IMR-90 (cell line): ENCODE results near the gene FAM32A. TPM values are rescaled to one million over a fixed set of nuclear protein-coding genes. Genes with fewer than 3 reads are reported as not detected.

Experiments
- ATAC-seq: fragments of 200-7000 bp; cut with Tn5 transposase; 2 replicates; pipeline ENCODE4 v1.9.1; 2020; ENCODE audit warnings: low read depth, mild to moderate bottlenecking, moderate library complexity
- BruUV-seq: library from RNA; stranded (reverse); fragments of 400-500 nt; replicated peaks from 2 replicates; lab custom pipeline; 2021; lab: Mats Ljungman, UMichigan
- CTCF ChIA-PET: fragments of 300-600 bp; formaldehyde crosslinking; extraction: SDS; loops from one replicate; lab custom pipeline; 2021; ENCODE audit warnings: antibody characterized with exemption; lab: Yijun Ruan, JAX
- POLR2A ChIA-PET: fragments of 300-600 bp; sonication (Branson Sonifier 250); formaldehyde crosslinking; loops from one replicate; lab custom pipeline; 2022; ENCODE audit warnings: antibody characterized with exemption; ENCODE audit not compliant: unreplicated experiment; lab: Charles Lee
- DNase-seq: peaks from one replicate; pipeline ENCODE4 v3.0.0; 2013
- H2AFZ ChIP-seq: replicated peaks from 2 replicates; pipeline ENCODE3; 2013; ENCODE audit warnings: low read length, mild to moderate bottlenecking; ENCODE audit not compliant: poor library complexity
- H2AK5ac ChIP-seq: 2 replicates; pipeline ENCODE4 v1.6.1; 2013; ENCODE audit warnings: low read depth, low read length, inconsistent platforms
- H2AK9ac ChIP-seq: replicated peaks from 2 replicates; pipeline ENCODE3; 2013; ENCODE audit warnings: mild to moderate bottlenecking, low read depth, low read length, moderate library complexity; ENCODE audit not compliant: poor library complexity
- H2BK120ac ChIP-seq: 2 replicates; pipeline ENCODE4 v1.6.1; 2013; ENCODE audit warnings: low read depth, low read length, inconsistent platforms
- H2BK15ac ChIP-seq: 3 replicates; pipeline ENCODE4 v1.6.1; 2013; ENCODE audit warnings: low read depth, low read length, inconsistent platforms
- H2BK20ac ChIP-seq: 2 replicates; pipeline ENCODE4 v1.6.1; 2013; ENCODE audit warnings: low read depth, mild to moderate bottlenecking, inconsistent platforms, low read length, moderate library complexity
- H2BK5ac ChIP-seq: 2 replicates; pipeline ENCODE4 v1.6.1; 2013; ENCODE audit warnings: mild to moderate bottlenecking, low read depth, low read length, inconsistent platforms; ENCODE audit not compliant: poor library complexity, severe bottlenecking
- H3K14ac ChIP-seq: replicated peaks from 2 replicates; pipeline ENCODE4 v1.6.1; 2013; ENCODE audit warnings: low read depth, low read length, inconsistent platforms
- H3K18ac ChIP-seq: 2 replicates; pipeline ENCODE4 v1.6.1; 2013; ENCODE audit warnings: low read depth, low read length, control low read depth
- H3K23ac ChIP-seq: 2 replicates; pipeline ENCODE4 v1.6.1; 2013; ENCODE audit warnings: low read depth, low read length, inconsistent platforms
- H3K27ac ChIP-seq: 2 replicates; pipeline ENCODE4 v1.5.1; 2013; ENCODE audit warnings: mild to moderate bottlenecking, control low read depth, low read length; ENCODE audit not compliant: insufficient read depth
- H3K27me3 ChIP-seq: 2 replicates; pipeline ENCODE4 v1.6.1; 2013; ENCODE audit warnings: low read length; ENCODE audit not compliant: control insufficient read depth, insufficient read depth
- H3K36me3 ChIP-seq: 2 replicates; pipeline ENCODE4 v1.6.1; 2013; ENCODE audit warnings: low read length, mixed read lengths; ENCODE audit not compliant: control insufficient read depth, insufficient read depth
- H3K4ac ChIP-seq: 2 replicates; pipeline ENCODE4 v1.6.1; 2013; ENCODE audit warnings: low read depth, low read length, inconsistent platforms
- H3K4me1 ChIP-seq: 2 replicates; pipeline ENCODE4 v1.6.1; 2013; ENCODE audit warnings: low read length, mixed read lengths; ENCODE audit not compliant: control insufficient read depth, insufficient read depth
- H3K4me2 ChIP-seq: 2 replicates; pipeline ENCODE4 v1.6.1; 2013; ENCODE audit warnings: low read depth, mild to moderate bottlenecking, control low read depth, low read length, moderate library complexity
- H3K4me3 ChIP-seq: 2 replicates; pipeline ENCODE4 v1.5.1; 2013; ENCODE audit warnings: low read depth, mild to moderate bottlenecking, control low read depth, low read length, moderate library complexity; ENCODE audit not compliant: insufficient read depth
- H3K56ac ChIP-seq: 2 replicates; pipeline ENCODE4 v1.6.1; 2013; ENCODE audit warnings: low read length, inconsistent platforms; ENCODE audit not compliant: insufficient read depth; ENCODE audit errors: extremely low read depth
- H3K79me1 ChIP-seq, 2 experiments: 2 replicates each; pipeline ENCODE4 v1.6.1; 2013; ENCODE audit warnings: low read length in 2 of 2, inconsistent platforms in 1 of 2, low read depth in 1 of 2
- H3K9ac ChIP-seq: 2 replicates; pipeline ENCODE4 v1.6.1; 2013; ENCODE audit warnings: low read depth, low read length, control low read depth
- H3K9me1 ChIP-seq: 2 replicates; pipeline ENCODE4 v1.6.1; 2013; ENCODE audit warnings: low read length, inconsistent platforms; ENCODE audit not compliant: insufficient read depth
- H3K9me3 ChIP-seq: 2 replicates; pipeline ENCODE4 v1.6.1; 2013; ENCODE audit warnings: low read length; ENCODE audit not compliant: control insufficient read depth, insufficient read depth
- H4K20me1 ChIP-seq: 2 replicates; pipeline ENCODE4 v1.6.1; 2013; ENCODE audit warnings: low read length, inconsistent platforms; ENCODE audit not compliant: insufficient read depth
- H4K5ac ChIP-seq: 2 replicates; pipeline ENCODE4 v1.6.1; 2013; ENCODE audit warnings: mild to moderate bottlenecking, low read depth, low read length, control low read depth
- H4K8ac ChIP-seq, 2 experiments: 2 replicates each; pipeline ENCODE4 v1.6.1; 2013; ENCODE audit warnings: low read depth in 2 of 2, low read length in 2 of 2, control low read depth in 1 of 2, inconsistent platforms in 1 of 2
- H4K91ac ChIP-seq: 2 replicates; pipeline ENCODE4 v1.6.1; 2013; ENCODE audit warnings: low read depth, low read length, inconsistent platforms; ENCODE audit not compliant: insufficient read depth
- CEBPB ChIP-seq: IDR thresholded peaks from 2 replicates; pipeline ENCODE4 v1.6.1; 2012; ENCODE audit warnings: low read depth, low read length, improper control_type of control experiment
- CHD1 ChIP-seq: IDR thresholded peaks from 2 replicates; pipeline ENCODE4 v1.6.1; 2012; ENCODE audit warnings: low read depth, low read length, improper control_type of control experiment
- MAZ ChIP-seq: IDR thresholded peaks from 2 replicates; pipeline ENCODE4 v1.6.1; 2012; ENCODE audit warnings: low read depth, mild to moderate bottlenecking, low read length, improper control_type of control experiment, moderate library complexity, borderline replicate concordance
- NFE2L2 ChIP-seq: fragments of 150-350 bp; IDR thresholded peaks from 2 replicates; pipeline ENCODE4 v1.6.1; 2016; ENCODE audit warnings: low read depth, mild to moderate bottlenecking, low read length
- POLR2A ChIP-seq: IDR thresholded peaks from 2 replicates; pipeline ENCODE4 v1.6.1; 2012; ENCODE audit warnings: mild to moderate bottlenecking, low read depth, low read length
- RAD21 ChIP-seq: IDR thresholded peaks from 2 replicates; pipeline ENCODE4 v1.6.1; 2012; ENCODE audit warnings: low read length, improper control_type of control experiment
- RCOR1 ChIP-seq: IDR thresholded peaks from 2 replicates; pipeline ENCODE4 v1.6.1; 2012; ENCODE audit warnings: mild to moderate bottlenecking, low read length, improper control_type of control experiment; ENCODE audit not compliant: insufficient replicate concordance
- RFX5 ChIP-seq: IDR thresholded peaks from 2 replicates; pipeline ENCODE4 v1.8.0; 2012; ENCODE audit warnings: low read depth, mild to moderate bottlenecking, low read length, moderate library complexity
- SMC3 ChIP-seq: fragments of 150-350 bp; IDR thresholded peaks from 2 replicates; pipeline ENCODE4 v1.6.1; 2016; ENCODE audit warnings: low read depth, mild to moderate bottlenecking, antibody characterized with exemption, low read length, moderate library complexity
- WGBS, 2 experiments: methylation state at CpG; one replicate each; pipeline versions ENCODE4 v1.1.5 to v1.1.7; 2013; ENCODE audit warnings: missing lambda C conversion rate in 2 of 2; ENCODE audit not compliant: insufficient read length in 1 of 2; ENCODE audit errors: extremely low coverage in 2 of 2; 5-methylcytosine and 5-hydroxymethylcytosine counted together
- dilution Hi-C: fragments of 300-500 bp; cut with HindIII; formaldehyde crosslinking; loops from one replicate; pipeline ENCODE4 v1.14.3; 2018; ENCODE audit warnings: low sequenced_read_pairs; ENCODE audit not compliant: unreplicated experiment
- in situ Hi-C: fragments of 300-500 bp; cut with MboI; formaldehyde crosslinking; loops from 3 replicates; pipeline ENCODE4 v1.14.3; 2019; ENCODE audit warnings: low sequenced_read_pairs, inconsistent platforms, mixed read lengths
- intact Hi-C: fragments of 100-400 bp; cut with micrococcal nuclease; formaldehyde crosslinking; loops from 2 replicates; pipeline ENCODE4 v1.10.0; 2022
- polyA plus RNA-seq, 3 experiments: library from polyadenylated mRNA; depleted of rRNA; stranded (reverse); fragments of >200 nt; gene quantifications; 2 replicates each; pipeline ENCODE4 v1.2.3, GENCODE V29; 2012; ENCODE audit warnings: low replicate concordance in 1 of 3
- total RNA-seq: library from RNA; depleted of rRNA; stranded (reverse); fragments of >200 nt; gene quantifications from 2 replicates; pipeline ENCODE4 v1.2.3, GENCODE V29; 2012
- TF ChIP-seq, protein P1 (sequence below): conservative IDR thresholded peaks from 2 replicates; pipeline ENCODE4 v1.5.1; 2012; ENCODE audit warnings: mild to moderate bottlenecking, low read depth, low read length, improper control_type of control experiment

FAM32A gene
- total and polyA plus RNA-seq, 2 of the 4 experiments (the other 2 are of a cell fraction) = 99.5 to 130 TPM

DNA sequence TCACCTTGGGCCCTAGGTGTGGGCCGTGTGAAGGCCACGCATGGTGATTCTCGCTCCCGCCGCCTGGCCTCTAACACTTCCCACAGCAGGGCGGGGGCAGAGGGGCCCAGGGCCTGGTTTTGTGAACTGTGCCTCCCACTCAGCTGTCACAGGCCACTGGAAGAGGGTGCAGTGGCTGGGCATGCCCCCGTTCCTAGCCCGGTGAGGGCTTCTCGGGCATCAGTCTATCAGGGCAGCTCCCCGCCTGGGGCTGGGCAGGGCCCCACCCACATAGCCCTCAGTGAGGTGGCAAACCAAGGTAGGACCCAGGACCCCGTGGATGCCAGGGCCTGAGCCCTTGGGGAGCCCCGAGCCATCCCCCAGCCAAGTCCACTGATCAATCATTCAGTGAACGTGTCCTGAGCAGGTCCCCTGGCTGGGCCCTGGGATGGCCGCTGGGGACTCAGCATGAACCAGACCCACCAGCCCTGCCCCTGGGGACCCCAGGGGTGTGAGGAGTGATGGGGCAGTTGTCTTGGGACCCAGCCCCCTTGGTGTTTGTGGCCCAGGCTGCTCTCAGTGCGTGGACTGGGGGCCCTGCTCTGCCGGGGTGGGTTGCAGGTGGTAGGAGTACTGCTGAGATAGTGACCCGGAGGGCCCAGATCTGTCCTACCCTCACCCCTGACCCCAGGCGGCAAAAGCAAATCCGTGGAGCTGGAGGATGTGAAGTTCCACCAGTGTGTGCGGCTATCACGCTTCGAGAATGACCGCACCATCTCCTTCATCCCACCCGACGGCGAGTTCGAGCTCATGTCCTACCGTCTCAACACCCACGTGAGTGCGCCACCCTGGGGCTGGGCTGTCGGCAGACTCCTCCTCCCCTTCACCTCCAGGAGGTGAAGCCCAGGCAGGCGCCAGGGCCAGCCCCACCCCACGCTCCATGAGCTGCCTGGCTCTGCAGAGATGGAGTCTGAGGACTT, 41.9 kb downstream of the FAM32A start:
- no peak overlapping the region for H2BK15ac ChIP-seq
- peaks cover 38% of the 10 kb centered on the region for H4K20me1 ChIP-seq
- CTCF ChIA-PET = no interaction called here
- peaks cover 12% of the 10 kb centered on the region; the same call in 1 of the 2 replicates for H3K9me1 ChIP-seq
- no TSS peak for BruUV-seq
- no peaks in the 10 kb centered on the region for H3K27me3 ChIP-seq
- no peak overlapping the region for H3K18ac ChIP-seq
- H4K91ac ChIP-seq = no peak overlapping the region
- WGBS, 2 experiments = 97% methylated on average over 15 of the region's 33 CpGs; no CpG with 5 or more reads in 1 of the 2 experiments
- H2AK5ac ChIP-seq = no peak overlapping the region
- H3K56ac ChIP-seq = no peak overlapping the region
- DNase-seq (no peak), ATAC-seq (no peak)
- peaks cover 78% of the 10 kb centered on the region for H3K36me3 ChIP-seq
- POLR2A ChIA-PET = interaction anchor here (0.6 kb wide), 1 partner anchor 16 kb away, joined by 3 read pairs; no protein-coding TSS in a partner anchor
- H2BK120ac ChIP-seq = no peak overlapping the region
- H3K14ac ChIP-seq = no peak overlapping the region
- no peak overlapping the region for H3K4me2 ChIP-seq
- H3K79me1 ChIP-seq = peaks cover 22 to 53% of the 10 kb centered on the region in 2 experiments
- no peak overlapping the region for H3K4me3 ChIP-seq
- H4K5ac ChIP-seq = no peak overlapping the region
- no peak overlapping the region for H2BK5ac ChIP-seq
- H2BK20ac ChIP-seq = no peak overlapping the region
- TF ChIP-seq POLR2A (no peak), CHD1 (no peak), RCOR1 (no peak), NFE2L2 (no peak), RAD21 (no peak), MAZ (no peak), CEBPB (no peak), RFX5 (no peak), SMC3 (no peak)
- TF ChIP-seq, protein P1, sequence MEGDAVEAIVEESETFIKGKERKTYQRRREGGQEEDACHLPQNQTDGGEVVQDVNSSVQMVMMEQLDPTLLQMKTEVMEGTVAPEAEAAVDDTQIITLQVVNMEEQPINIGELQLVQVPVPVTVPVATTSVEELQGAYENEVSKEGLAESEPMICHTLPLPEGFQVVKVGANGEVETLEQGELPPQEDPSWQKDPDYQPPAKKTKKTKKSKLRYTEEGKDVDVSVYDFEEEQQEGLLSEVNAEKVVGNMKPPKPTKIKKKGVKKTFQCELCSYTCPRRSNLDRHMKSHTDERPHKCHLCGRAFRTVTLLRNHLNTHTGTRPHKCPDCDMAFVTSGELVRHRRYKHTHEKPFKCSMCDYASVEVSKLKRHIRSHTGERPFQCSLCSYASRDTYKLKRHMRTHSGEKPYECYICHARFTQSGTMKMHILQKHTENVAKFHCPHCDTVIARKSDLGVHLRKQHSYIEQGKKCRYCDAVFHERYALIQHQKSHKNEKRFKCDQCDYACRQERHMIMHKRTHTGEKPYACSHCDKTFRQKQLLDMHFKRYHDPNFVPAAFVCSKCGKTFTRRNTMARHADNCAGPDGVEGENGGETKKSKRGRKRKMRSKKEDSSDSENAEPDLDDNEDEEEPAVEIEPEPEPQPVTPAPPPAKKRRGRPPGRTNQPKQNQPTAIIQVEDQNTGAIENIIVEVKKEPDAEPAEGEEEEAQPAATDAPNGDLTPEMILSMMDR = no peak
- no peaks in the 10 kb centered on the region for H3K4me1 ChIP-seq
- no peak overlapping the region for H4K8ac ChIP-seq
- peaks cover 1% of the 10 kb centered on the region; the same call in 1 of the 2 replicates for H3K9me3 ChIP-seq
- no peak overlapping the region for H3K4ac ChIP-seq
- dilution Hi-C loops (no loop called here), intact Hi-C loops (no loop called here), in situ Hi-C loops (no loop called here)
- no peak overlapping the region for H2AK9ac ChIP-seq
- H3K9ac ChIP-seq = no peak overlapping the region
- no peak overlapping the region for H3K27ac ChIP-seq
- H3K23ac ChIP-seq = no peak overlapping the region
- peak overlapping the region; percentile 58 for H2AFZ ChIP-seq
